ENCODE measurements around the gene VSIG10L.

- TF ChIP-seq POLR2A (IDR thresholded peaks at IDR 0.05) (no peak), CTCF (IDR thresholded peaks at IDR 0.05) (no peak)
Measured at GRCh38 chr19:51386882-51387520, 45.1 kb upstream of the VSIG10L start.
